NCI-H526 treated with DMSO at 0.1 percent for 48 hours (cell line): ENCODE results near the gene IDI2.
"Not testable (repeated sequence)": the region's sequence is repeated elsewhere in the genome, so short reads cannot be mapped to it uniquely, and the experiment has no call there.

Experiments used
- DNase-seq: peaks from one replicate; lab custom pipeline; 2025; lab: John Stamatoyannopoulos, UW

The IDI2 gene

DNA sequence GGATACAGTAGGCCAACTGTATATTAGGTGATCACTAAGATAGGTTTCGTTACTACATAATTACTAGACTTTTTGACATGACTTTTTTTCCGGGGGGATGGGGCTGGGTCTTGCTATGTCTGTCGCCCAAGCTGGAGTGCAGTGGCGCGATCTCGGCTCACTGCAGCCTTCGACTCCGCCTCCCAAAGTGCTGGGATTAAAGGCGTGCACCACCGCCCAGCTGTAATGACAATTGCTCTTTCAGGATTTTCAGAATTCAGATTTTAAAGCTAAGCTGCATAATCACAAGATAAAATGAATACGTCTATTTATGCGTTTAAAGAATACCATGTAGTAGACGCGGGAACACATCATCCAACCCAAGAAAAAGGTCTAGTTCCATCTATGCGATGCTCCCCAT lies 22.3 kb upstream of the IDI2 start:
- no peak for DNase-seq

DNA sequence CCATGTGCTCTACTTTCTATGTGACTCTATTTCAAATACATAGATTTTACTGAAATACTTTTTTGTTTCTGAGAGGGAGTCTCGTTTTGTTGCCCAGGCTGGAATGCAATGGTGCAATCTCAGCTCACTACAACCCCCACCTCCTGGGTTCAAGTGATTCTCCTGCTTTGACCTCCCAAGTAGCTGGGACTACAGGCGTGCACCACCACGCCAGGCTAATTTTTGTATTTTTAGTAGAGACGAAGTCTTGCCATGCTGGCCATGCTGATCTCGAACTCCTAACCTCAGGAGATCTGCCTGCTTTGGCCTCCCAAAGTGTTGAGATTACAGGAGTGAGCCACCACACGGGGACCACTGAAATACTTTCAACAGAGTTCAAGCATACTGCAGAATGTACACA lies 19.8 kb upstream of the IDI2 start:
- DNase-seq: no peak

DNA sequence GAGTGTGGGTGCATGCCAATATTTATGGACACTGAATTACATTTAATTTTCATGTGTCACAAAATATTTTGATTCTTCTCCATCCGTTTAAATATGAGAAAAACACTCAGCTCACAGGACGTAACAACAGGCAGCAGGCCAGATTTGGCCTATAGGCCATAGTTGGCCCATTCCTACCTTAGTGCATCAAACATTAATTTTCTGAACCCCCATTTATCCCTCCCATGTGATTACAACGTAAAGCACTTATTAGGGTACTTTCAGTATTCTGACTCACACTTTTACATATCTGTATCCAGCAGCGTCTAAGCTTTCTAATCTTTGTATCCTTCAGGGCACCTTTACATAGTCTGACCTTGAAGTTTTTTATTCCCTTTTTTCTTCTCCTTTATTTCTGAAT lies 19.3 kb upstream of the IDI2 start:
- DNase-seq: no peak

DNA sequence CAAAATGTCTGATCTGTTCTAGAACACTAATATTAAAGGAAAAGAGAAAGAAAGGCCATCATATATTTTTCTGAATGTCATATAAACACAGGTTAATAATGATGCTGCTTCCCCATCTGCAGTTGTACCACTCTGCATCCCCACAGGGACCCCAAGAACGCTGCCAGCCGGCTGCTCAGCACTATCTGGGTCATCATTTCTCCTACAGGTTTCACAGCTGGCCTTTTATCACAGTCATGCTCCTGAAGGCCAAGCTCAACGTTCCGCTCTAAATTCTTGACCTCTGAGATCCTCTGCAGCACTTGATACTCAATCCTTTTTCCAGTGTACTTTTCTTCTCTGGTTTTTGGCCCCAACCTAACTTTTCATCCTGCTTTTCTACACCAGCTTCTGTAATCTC lies 18.5 kb upstream of the IDI2 start:
- no peak for DNase-seq

DNA sequence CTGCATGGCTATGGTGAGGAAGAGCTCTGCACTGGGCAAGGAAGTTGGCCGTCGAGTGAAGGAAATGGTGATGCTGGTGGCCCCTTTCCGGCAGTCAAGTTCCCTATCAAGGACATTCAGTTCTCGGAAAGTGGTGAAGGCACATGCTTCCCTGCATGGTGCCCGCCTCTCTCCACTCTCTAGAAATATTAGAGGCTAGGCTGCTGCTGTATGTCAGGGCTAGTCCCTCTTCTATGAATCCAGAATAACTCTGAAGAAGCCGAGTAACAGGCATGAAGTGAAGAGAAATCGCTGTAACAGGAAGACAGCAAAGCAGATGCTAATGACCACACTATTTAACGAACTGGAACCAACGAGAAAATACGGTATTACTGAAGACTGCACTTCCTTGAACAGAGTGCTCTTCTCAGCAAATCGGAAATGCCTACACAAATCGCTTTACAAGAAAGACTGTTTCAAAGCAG lies 17.9 kb upstream of the IDI2 start:
- DNase-seq: peak; percentile 18

DNA sequence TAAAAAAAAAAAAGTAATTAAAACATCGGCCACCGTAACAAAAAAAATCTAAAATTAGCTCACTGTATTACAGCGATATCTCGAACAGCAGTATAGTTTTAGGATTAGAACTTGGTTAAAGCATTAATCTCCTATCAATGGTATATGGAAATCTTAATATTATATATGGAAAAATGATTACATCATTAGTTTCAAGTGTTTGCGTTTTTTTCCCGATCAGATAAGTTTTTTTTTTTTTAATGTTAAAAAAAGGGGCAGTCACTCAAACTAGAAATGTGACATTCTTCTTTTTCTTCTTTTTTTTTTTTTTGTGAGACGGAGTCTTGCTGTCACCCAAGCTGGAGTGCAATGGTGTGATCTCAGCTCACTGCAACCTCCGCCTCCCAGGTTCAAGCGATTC lies 15.9 kb upstream of the IDI2 start:
- DNase-seq: no peak

DNA sequence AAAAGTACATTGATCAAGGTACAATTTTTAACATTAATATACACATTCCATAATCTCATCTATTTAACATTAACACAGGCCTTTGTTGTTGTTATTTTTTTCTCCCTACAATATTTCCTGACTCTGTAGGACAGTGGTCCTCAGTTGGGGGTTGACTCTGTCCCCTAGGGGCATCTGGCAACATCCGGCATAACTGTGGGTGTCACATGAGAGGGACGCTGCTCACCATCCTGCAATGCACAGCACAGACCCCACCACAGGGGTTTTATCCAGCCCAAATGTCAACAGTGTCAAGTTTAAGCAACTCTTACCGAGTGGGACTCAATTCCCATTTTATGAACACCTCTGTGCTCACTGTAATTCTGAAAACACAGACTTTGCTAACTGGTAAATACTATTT lies 14.5 kb upstream of the IDI2 start:
- DNase-seq: no peak

DNA sequence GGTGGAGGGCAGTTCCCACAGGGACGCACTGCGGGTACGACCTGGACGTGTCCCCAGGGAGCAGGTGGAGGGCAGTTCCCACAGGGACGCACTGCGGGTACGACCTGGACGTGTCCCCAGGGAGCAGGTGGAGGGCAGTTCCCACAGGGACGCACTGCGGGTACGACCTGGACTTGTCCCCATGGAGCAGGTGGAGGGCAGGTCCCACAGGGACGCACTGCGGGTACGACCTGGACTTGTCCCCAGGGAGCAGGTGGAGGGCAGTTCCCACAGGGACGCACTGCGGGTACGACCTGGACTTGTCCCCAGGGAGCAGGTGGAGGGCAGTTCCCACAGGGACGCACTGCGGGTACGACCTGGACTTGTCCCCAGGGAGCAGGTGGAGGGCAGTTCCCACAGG lies 13.1 kb upstream of the IDI2 start:
- DNase-seq: not testable (repeated sequence)

DNA sequence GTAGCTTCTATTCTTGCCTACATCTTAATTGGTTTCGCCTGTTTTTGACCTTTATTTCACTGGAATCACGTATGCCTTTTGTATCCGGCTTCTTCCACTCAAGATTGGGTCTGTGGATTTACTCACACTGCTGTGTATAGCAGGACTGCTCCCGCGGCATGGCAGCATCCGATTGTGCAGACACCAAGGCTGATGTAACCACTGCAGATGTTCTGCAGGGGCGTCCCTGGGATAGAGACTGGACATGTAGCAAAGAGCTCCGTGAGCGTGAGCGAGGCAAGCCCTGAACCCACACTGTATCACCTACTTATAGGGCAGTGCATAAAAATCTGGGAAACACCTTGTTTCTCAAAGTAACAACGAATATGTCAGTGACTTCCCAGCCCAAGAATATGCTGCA lies 11.4 kb upstream of the IDI2 start:
- no peak for DNase-seq

DNA sequence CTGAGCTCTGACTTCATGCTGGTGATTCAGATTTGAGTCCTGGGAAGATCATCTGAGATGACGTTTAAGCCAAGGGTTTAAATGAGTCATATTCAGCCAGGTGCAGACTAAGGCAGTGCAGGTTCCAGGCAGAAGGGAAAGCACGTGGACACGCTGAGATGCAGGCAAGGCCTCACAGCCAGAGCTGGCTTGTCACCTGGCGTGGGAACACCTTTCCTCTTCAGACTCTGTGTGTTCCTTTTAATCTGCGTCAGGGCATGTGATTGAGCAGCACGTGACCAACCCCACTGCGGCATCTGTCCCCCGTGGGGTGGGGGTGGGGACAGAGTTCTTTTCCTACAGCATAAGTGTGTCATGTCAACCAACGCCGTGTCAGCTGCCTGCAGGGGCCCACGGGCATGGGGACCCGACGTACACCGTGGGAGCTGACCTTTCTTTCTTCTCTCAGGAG lies 10.7 kb upstream of the IDI2 start:
- DNase-seq: no peak

DNA sequence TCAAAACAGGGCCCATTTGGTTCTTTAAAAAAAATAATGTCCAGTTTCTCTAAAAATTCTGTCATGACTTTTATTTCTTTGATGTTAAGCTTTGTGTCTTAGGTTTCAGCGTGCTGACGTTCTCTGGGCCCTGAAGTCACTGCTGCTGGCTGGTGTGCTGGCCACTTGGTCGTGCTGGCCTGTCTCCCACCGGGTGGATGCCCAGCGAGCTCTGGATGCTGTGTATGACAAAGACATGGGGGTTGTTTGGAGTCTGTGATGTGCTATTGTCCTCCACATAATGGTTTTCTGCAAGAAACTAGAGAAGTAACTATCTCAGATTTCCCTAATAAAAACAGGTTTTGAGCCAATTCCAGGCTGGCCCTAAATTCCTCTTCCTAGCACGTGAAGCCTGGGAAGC lies 9.5 kb upstream of the IDI2 start:
- no peak for DNase-seq

DNA sequence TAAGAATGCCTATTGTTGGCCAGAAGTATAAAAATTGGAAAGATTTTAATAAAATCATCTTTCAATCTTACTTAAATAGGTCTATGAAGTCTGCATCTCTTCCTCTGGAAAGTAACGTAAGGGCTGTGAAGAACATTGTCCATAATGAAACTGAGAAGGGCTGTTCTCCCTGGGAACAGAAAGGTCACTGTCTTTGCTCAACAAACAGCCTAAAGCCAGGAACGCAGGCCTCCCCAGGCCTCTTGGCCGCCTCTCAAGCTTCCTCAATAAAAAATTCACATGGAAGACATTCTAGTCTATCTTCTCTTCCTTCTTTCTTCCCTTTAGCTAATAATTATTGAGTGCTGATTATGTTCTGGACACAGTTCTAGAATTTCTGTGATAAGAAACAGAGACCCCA lies 9.1 kb upstream of the IDI2 start:
- DNase-seq: no peak

DNA sequence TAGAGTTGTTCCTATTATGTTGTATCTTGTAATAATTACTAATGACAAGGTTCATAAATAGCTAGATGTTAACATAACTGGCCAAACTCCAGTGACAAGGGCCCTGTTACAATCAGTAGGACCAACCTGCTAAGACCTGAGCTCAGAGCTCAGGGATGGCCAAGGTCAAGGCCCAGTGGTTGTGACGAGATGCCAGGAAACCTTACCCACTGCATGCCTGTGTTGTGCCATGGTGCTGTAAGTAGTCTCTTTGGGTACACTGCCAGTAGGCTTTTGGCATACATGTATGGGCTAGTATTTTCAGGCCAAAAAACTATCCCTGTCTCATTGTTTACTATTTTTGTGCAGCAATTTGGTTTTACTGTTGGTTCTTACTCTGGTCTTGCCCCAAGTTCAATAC lies 7.9 kb upstream of the IDI2 start:
- DNase-seq: no peak

DNA sequence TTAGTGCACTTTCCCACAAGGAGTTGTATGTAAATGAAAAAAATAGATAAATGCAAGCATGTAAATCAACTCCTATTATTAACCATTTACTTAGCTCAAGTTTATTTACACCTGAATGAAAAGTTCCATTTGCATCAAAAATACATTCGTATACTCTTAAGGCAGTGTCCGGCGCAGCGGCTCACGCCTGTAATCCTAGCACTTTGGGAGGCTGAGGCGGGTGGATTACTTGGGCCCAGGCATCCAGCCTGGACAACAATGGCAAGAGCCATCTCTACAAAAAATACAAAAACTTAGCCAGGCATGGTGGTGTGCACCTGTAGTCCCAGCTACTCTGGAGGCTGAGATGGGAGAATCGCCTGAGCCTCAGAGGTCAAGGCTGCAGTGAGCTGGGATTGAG lies 4.2 kb upstream of the IDI2 start:
- DNase-seq: no peak

DNA sequence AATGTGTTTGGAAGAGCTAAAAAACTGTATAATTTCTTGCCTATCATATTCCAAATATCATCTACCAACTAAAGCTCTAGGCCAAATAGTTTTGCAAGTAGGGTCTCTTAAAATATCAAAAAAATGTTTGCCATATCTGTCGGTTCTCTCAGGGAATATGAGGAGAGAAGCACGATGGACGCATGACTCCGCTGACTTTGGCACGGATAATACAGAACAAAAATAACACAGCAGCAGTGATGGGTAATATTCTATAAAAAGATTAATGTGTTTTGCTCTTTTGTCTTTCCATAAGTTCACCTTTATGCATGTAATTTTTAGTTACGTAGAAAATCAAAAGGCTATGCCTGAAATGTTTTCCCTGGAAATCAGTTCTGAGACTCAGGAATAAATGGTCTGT lies 919 bp upstream of the IDI2 start:
- DNase-seq: no peak

DNA sequence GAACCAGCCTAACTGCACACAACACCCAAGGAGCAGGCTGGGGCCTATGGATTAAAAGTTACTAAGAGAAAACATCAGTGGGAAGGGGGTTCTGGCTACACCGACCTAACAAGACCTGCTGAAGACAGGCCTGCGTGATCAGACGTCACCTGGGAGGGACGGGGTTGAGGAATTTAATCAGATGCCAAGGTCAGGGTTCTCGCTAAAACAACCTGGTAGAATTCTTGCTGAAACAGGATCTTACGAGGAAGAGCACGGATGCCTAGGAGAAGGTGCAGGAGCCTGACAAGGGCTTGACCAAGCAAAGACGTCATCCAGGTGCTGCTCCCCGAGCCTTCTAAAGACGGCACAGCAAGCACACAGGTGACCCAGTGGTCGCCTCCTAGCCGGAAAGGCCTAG lies 1.6 kb downstream of the IDI2 start:
- DNase-seq: no peak

DNA sequence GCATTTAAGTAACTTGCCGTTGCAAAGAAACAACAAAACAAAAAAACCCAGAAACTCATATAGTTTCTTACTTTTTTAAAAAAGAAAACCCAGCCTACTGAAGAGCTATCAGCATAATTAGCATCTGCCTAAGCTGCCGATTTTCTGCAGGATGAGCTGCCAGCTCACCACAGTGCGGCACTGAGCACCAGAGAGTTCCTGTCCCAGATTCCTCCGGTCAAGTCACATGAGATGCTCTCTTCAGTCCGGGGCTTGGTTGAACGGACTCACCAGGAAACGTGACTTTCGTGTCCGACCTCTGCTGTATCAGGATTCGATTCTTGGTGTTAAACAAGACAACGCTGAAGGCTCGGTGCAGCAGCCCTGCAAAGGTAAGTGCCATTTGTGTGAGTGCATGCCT lies 3.2 kb downstream of the IDI2 start:
- DNase-seq: no peak

DNA sequence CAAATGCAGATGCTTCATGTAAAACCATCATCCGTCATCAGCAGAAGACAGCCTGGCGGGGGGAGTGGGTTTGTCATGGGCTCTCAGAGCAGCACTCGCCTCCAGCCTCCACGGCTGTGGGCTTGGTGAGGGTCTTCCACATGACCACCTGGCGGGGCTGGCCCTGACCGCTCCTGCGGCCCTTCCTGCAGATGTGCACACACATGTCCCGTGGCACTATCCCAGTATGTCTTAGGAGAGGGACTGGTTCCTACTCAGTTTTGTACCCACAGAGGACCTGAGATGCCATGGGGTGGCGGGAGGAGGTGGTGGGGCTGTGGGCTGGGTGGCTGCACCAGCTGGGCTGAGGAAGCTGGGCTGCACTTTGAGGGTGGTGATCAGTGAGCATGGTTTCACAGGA lies 4.7 kb downstream of the IDI2 start:
- DNase-seq: no peak

DNA sequence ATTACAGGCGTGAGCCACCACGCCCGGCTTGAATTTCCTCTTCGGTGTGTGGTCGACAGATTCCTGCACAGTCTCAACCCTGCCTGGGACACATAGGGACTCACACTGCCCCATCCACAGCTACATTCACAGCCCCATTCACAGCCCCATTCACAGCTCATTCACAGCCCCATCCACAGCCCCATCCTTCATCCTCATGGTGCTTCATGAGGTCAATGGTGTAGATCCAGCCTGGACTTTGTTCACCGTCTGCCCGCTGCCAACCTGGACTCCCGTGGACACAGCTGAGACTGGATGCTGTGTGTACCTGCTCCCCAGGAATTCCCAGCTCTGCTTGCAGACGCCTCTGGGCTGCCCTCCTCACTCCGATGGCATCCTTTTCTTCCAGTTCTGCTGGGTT lies 5.2 kb downstream of the IDI2 start:
- DNase-seq: no peak

DNA sequence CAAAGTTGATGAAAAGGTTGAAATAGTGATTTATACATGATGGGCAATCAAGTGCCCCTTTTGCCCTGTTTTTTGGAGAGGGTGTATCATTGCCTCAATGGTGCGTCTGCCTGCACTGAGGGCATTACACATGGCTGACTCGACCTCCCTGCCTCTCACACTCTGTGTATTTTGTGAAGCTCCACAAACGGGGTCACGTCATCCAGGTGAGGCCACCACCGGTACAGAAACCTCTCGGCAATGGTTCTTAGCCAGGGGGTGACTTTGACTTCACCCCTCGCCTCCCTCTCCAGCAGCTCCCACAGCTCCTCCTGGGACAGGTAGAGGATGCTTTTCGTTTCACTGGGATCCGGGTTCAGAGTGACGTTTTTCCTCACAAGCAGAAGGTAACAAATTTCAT lies 6.3 kb downstream of the IDI2 start:
- no peak for DNase-seq

DNA sequence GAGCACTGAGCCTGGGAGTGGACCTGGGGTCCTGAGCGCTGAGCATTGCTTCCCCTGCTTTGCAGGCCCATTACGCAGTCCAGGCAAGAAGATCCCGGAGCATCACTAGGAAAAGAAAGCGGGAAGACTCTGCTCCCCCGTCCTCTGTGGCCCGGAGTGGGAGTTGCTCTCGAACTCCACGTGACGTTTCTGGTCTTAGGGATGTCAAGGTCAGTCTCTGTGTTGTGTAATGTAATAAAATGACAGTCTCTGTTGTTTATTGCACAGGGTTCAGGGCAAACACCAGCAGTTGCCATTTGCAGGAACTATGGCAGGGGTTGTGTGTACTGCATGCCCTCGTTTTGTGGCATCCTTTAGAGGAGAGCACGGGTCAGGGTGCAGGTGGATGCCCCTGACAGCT lies 10.0 kb downstream of the IDI2 start:
- DNase-seq: no peak

DNA sequence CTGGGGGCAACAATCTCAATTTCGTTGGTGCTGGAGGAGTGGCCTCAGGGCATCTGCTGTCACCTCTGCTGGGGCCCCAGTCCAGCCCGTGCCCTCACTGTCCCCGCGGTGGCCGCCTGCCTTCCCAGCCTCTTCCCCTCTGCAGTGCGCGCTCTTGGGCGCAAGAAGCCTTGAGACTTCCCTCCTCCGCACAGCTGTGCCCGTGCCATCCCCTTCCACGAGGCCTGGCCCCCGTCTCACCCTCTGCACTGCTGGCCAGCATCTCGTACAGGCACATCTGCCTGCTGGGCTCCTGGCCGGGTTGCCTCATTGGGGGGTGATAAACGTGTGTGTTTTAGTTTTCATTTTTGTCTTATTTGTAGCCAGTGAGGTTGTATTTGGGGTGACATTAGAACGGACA lies 14.0 kb downstream of the IDI2 start:
- DNase-seq: no peak

DNA sequence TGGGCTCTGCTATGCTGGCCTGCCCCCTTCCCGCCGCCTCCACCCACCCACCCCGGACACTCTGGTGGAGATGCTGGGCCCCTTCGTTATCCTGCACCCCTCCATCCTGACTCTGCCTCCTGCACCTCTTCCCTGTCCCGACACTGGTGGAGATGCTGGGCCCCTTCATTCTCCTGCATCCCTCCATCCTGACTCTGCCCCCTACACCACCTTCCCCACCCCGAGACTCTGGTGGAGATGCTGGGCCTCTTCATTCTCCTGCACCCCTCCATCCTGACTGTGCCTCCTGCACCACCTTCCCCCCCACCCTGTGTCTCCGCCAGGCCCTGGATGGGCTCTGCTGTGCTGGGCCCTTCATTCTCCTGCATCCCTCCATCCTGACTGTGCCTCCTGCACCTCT lies 15.0 kb downstream of the IDI2 start:
- no peak for DNase-seq

DNA sequence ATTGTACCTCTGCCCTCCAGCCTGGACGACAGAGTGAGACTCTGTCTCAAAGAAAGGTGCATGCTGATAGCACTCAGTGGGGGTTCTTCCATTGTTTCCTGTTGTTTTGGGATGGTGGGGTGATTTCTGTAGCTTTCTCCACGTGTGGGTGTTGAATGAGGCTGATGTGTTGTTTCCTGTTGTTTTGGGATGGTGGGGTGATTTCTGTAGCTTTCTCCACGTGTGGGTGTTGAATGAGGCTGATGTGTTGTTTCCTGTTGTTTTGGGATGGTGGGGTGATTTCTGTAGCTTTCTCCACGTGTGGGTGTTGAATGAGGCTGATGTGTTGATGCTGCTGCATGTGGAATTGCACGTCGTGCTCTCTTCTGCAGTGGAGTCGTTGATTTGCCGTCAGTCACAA lies 15.7 kb downstream of the IDI2 start:
- DNase-seq: not testable (repeated sequence)

DNA sequence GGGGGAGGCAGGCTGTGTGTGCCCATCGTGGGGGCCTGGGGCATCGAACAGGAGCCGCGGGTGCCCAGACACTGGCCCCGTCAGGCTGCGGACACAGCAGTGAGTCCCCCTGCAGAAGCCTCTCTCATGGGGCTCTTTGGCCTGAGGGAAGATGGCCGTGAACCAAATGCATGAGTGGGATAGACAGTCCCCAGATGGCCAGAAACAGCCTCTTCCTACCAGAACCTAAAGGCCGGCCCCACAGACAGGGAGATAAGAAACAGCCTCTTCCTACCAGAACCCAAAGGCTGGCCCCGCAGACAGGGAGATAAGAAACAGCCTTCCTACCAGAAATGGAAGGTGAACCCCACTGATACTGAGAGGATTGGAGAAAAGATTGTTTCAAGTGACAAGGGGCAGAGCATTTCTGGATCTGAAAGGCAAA lies 16.6 kb downstream of the IDI2 start:
- no peak for DNase-seq
